GM21529 (cell line): ENCODE measurements around the gene GABRA4.

Source experiments
- ATAC-seq: cut with Tn5 transposase; IDR thresholded peaks from one replicate; pipeline ENCODE4 v1.9.1; 2021; ENCODE audit not compliant: unreplicated experiment

GABRA4 gene

DNA sequence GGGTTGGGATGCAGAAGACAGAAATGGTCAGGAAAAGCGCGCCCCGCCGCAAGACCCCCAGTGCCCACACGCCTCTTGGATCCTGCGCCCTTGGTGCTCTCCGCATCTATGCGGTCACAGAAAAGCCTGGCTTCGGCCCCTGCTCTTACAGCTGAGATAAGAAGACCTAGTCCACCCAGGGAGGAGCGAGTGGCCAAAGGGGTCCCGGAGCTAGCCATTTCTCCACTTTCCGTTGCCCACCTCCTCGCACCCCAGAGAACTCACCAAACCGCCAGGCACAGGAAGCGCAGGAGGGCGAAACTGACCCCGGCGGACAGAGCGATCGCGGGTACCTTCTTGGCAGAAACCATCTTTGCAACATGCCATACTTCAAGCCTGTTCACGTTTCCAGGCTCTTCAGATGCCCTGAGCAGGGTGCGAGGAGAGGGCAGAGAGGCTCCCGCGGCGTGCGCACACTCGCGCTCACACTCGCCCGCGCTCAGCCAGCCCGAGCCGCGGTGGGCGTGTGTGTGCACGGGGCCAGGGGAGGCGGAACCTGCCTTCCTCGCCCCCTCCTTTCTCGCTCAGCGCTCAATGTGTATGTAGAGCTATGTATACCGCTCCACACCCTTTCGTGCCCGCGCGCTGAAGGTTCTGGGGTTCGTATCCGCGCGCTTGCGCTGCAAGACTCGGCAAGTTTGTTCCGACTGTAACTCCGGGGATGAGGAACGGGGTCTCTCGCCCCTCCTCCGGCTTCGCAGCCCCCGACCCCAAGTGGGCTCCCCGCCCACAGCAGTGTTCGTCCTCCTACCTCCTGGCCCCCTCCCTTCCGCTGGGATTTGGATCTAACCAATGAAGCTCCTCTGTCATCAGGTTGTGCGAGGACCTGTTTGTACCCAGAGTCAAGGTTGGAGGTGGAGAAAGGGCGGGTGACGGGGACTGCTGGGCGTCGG is at the start of gene GABRA4:
Gene GABRA4, minus strand, starts transcription at position 507 of the 932 bp plus-strand sequence. Its CDS starts 157 bp downstream, at position 350.
- ATAC-seq, result no peak

DNA sequence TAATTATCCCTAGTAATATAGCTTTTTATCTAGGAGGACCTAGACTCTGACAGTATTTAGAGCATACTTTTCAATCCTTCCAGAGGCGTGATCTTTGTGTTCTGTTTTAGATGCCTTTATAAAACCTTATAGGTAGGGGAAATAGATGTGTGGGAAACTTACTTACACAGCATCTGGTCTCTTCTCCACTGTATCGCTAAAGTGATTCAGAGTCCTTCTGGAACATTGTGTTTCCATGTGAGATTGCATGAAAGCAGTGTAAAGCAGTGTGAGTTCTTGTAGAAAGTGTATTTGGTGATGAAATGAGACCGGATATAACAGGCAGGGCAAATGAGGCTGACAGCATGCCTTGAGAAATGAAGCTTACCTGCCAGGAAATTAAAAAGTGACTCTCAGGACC is 47.4 kb upstream of the GABRA4 start:
- no peak for ATAC-seq

DNA sequence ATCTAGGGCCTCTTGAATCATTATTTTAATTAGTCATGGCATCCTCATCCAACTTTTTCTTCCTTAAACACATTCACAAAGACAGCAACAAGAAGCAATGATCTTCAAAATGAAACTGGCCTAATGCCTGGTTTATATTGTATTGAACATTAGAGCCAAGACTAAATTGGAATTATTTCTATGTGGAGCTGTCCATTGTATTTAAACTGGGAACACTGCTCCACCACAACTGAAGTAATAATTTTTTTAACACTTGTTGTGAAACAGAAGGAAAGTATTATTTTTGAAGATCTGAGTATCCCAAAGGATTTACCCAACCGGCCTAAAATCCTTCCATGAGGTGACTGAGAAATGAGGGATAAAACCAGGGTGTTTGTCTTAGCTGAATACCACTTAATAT is 44.9 kb upstream of the GABRA4 start:
- no peak for ATAC-seq

DNA sequence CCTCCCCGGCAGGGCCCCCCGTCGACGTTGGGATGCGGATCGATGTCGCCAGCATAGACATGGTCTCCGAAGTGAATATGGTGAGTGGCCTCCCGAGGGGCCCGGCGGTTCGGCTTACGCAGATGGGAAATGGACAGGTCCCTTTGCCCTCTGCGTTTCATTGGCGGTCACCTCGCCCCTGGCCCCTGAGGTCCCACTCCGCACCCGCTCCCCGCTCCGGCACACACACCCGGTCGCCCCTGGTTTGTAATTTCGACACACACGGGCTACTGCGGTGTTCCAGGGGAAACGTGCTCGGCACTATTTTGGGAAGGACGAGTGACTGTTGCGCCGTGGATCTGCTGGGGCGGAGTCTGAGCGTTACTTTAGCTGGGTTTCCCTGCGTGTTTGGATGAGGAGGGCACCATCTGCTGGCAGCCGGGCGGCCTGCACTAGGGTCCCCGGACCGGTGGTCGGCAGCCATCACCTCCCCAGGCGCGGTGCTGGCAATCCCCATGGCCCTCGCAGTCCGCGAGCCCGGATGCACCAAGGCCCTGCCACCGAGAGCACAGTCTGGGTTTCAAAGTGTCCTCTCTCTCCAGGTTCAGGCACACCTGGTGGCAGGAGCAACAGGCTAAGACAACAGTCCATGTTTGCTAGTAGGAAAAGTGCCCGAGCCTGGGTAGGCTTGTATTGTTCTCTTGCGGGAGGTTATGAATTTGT is 39.2 kb upstream of the GABRA4 start:
- ATAC-seq, result peak; percentile 90

DNA sequence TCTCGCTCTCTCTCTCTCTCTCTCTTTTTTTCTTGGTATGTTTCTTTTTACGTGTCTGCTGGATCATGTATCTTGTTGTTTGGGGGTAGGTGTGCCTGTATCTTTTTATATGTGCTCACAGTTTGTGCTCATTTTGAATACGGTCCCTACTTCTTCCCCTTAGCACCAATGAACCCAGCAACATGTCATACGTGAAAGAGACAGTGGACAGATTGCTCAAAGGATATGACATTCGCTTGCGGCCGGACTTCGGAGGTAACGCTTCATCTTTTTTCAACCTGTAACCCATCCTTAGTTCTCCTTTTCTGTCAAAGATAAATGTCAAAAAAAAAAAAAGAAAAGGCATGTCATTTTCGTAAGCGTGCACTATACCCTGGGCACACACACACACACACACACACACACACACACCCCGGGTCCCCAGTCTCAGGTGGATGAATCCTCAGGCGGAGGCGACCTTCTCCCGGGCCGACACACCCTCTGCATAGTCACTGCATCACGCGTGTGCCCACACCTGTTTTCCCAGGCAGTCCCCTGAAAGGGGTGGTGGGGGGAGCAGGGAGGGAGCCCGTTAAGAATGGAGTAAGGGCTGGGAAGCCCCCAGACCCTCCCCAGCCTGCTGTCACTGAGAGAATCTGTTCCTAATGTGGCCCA is 38.5 kb upstream of the GABRA4 start:
- peak; percentile 32 for ATAC-seq

DNA sequence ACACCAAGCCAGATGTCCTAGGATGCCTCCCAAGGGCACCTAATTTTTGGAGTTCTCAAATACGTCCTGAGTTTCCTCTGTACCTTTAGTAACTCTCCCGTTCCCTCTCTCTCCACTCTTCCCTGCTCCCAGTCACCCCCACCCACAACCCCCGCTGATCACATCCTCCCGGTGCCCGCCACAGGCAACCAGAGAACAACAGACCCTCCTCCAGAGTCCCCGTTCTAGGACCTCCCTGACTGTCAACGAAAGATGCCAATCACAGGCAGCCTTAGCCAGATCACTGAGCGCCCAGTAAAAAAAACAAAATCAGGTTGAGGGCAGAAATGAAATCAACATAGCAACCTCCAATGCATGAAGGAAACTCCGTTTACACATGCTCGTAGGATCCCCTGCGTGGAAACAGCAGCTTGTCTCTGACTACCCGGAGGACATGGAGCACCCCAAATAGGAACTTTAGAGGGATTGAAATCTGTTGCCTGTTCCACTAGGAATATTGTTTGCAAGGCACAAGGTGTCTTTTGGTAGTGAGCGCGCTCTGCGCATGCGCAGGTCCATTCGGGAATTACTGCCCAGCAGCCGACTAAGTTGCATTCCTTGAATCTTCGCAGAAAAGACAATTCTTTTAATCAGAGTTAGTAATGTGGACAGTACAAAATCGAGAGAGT is 37.8 kb upstream of the GABRA4 start, which contains the start of gene GABRB1:
Gene GABRB1, plus strand, starts transcription at position 557 of the 668 bp plus-strand sequence.
- ATAC-seq, result no peak

DNA sequence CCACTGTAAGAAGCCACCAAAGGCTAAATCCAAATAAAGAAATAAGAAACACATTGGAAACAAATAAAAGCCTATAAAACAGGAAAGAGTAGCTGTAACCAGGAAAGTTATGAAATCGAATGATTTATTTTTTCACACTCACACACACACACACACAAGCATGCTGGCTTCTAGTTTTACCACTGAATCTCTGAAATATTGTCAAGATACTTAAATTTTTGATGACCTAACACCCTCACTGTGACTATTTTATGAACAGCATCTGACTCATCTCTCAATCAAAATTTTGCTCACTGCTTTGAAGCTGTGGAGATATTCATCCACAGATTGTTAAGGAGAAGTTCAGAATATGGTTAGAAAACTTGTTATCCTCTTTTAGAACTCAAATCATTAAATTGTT is 24.1 kb upstream of the GABRA4 start:
- no peak for ATAC-seq

DNA sequence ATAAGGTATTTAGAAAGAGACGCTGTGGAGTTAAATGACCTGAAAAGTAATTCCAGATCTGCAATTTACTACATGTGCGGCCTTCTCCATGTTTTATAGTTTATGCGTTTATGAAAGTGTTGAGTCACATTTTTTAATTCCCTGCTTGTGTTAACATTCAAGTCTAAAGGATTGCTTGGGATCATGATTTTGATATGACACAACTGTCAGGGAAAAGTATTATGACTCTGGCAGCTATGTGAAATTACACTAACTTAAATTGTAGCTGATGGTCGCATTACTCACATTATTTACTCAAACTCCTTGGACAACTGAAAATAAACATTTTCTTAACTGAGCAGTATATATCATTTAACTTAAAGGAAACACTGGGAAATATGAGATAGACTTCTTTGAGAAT is 23.7 kb upstream of the GABRA4 start:
- no peak for ATAC-seq

DNA sequence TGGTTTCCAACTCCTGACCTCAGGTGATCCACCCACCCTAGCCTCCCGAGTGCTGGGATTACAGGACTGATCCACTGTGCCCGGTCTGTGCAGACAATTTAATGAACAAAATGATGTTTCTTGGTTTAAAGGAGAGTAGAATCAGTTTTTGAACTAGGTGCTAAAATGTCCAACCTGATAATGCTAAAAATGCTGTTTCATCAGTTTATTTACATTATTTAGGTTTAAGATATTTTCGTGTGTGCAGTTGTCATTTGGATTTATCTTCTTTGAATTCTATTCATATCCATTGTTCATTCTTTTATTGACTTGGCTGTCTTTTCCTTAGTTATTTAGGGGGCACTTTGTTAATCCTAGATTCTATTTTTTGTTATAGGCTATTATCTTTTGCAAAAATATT is 20.0 kb upstream of the GABRA4 start:
- ATAC-seq, result no peak

DNA sequence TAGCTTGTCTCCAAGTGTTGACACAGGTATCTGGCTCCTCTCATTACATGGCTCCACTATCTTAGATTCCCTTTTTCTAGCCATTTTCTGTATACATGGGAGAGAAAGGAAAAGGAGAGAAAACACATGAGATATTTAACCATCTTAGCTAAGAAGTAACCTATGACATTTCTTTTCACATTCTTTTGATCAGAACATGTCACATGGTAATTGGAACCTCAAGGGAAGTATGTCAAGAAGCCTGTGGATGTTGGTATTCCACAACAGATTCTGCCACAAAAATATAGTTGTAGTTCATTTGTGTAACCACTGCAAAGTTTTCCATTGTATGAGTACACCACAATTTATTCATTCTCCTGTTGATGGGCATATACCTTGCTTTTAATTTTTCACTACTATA is 19.3 kb upstream of the GABRA4 start:
- no peak for ATAC-seq

DNA sequence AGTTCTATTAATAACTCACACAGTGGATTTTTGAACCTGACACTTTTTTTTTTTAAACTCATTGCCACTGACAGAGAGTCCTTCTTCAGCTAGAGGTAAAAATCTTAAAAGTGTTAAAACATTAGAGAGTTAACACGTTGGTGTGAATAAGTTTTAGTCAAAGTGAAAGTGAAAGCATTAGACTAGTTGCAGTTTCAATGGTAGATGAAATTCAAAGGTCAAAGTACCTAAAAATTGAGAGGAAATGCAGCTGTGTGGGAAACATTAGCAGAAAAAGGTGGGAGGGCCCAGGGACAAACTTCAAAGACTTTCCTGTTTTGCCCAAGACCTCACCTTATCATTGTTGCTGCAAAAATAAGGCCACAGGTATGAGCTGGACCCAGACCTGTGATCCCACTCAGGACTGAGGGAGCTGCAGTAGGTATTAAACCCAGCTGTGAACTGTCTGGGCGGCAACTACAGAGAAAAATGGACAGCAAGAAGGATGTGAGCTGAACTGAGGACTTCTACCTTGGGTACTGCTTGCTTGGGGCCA is 17.6 kb upstream of the GABRA4 start:
- ATAC-seq, result peak; percentile 95

DNA sequence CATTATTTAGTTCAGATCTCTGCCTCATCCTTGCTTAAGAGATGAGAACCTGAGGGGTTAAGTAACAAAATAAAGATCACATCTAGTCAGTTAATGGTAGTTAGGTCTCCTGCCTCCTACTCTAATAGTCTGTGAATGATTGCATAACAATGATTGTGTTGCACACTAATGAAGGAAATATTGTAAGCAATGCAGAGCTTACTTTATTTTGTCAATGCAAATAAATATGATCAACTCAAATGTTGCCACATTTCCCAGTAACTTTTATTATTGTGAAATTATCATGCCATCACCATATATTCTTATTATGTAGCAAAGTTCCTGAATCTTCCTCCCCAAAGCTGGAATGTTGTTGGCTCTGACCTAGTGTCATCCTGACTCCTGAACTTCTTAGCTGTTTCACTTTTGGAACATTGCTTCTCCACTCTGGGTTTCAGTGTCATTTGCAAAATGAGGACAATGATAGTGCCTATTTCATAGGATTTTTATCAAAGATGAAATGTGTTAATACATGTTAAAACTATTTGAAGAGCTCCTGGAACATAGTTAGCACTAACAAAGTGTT is 17.0 kb upstream of the GABRA4 start:
- peak; percentile 14 for ATAC-seq

DNA sequence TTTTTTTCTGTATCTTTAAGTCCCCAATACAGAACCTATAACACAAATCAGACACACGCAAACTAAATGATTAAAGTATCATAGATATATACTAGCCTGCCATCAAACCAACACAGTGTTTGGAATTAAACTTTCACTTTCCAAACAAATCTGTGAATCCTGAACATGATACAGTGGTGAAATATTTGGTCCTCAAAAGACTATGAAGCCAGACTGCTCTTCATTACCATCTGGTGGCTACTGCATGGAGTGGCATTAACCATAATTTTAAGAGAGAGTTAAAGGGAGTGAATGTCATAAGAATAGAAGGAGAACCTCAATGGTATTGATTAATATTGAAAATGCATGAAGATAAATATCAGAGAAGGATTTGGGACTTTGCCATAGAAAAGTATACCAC is 9.2 kb upstream of the GABRA4 start:
- ATAC-seq, result no peak

DNA sequence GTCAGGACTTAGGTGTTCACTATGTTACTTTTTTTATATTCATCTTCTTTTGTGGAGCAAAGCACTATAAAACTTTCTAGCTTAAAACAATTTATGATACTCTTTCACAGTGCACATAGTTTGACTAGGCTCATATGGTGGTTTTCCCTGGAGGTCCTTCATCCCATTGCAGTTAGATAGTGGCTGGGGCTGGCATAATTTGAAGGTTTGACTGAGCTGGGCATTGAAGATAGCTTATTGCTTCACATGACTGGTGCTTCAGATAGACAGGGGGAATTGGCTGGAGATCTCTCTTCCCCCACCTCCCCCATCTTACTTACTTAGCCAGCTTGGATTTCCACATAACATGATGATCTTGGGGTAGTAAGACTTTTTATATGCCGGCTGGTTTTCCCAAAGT is 7.0 kb upstream of the GABRA4 start:
- ATAC-seq, result no peak

DNA sequence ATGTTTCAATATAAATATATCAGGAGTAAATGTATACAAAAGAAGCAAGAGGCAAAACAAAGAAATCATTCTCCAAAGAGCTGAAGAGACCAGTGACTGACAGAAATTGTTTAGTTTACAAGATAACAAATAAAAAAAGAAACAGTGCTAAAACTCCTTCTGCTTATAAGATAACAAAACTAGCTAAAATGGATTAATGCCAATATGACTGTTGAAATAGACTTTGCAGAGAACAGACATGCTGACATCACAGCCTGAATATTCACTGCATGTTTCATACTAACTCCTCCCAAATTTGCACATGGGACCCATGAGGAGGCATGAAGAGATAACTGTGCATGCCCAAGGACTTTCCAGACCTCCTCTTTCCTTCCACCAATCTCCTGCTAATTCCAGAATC is 6.2 kb upstream of the GABRA4 start:
- ATAC-seq, result no peak

DNA sequence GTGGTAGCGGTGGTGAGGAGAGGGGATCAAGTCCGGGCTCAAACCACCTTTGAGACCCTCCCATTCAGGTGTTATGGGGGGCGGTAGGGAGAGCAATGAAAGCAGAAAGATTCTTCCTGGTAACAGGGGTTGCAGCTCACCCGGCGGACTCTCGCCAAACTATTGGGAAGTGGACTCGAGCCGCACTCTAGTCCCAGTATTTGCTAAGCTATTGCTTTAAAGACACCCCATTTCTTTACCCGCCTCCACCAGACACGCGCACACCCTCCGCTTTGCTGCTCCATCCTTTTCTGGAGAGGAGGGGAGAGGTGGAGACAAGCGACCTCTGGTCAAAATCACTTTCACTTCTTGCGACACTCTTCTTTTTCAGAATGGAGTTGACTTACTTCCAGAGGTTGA is 625 bp upstream of the GABRA4 start:
- no peak for ATAC-seq

DNA sequence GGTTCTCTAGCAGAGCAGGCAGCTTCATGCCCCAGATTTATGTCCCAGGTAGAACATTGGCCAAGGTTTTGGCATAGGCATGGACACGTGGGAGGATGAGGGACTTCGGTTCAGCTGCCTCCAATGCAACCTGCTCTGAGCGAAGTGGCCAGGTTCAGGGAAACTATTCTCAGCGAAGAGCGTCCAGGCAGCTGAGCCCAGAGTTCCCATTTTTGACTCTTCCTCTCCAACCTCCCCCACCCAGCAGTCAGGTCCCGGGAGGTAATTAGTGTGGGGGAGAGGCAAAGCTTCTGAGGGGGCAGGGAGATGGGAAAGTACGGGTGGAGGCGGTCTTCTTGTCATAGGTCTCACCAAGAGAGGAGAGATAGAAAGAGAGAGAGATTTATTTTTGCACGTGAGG is 1.0 kb downstream of the GABRA4 start:
- ATAC-seq, result no peak

DNA sequence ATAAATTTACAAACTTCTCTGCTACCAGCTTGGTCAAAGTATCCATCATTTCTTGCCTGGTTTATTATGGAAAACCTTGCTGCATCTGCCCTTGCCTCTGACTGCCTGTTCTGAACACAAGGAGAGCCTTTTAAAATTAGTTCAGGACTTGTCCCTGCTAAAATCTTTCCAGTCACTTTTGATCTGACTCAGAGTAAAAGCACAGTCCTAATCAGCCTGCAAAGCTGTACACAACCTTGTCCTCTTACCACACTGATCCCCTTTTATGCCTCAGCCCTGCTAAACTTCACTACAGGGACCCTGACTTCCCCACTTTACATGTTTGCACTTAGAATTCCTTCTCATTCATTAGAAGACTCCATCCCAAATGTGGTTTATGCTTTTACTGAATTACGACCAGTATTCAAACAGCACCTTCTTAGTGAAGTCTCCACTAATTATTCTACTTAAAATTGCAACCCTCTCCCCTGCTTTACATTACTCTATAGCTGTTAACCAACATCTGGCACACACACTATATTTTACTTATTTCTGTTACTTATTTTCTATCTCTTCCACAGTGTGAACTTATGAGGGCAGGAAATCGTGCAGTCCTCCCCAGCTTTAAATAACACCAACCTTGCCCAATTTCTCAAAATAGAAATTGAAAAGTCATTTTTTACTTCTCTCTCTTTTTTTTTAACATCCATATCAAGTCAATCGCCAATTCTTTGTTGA is 6.3 kb downstream of the GABRA4 start:
- no peak for ATAC-seq

DNA sequence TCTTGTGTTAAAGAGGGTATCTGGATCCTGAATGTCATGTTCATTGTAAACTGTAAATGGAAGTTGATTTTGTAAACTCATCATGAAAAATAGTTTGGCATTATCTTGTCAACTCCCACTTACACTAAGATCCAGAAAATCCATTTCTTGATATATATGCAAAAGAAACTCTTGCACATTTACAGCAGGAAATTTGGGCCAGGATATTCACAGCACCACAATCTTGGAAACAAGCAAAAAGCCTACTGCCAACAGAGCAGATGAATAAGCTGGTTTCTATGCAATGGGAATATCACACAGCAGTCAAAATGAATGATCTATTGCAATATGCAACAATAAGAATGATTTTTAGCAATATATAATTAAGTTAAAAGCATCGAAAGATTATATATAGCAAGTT is 8.6 kb downstream of the GABRA4 start:
- no peak for ATAC-seq

DNA sequence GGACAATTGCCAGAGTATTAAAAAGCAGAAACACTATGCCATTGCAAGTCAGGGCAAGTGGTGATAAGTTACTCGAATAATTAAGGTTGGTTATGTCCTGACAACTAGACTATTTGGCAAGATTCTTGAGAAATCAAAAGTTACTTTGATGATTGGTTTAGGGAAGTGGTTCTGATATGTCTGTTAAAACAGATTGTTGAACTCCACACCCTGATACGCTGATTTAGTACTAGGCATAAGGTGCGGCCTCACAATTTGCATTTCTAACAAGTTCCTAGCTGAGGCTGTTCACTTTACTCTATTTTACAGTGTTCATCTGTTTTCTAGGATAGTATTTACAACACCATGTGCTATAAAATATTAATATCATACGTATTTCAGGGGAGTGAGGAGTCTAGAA is 12.5 kb downstream of the GABRA4 start:
- no peak for ATAC-seq
